ENCODE results near the gene RBPJL.

RBPJL gene

GRCh38 chr20:45306431-45306982, at the start of gene RBPJL:
Gene RBPJL (plus strand): TSS chr20:45306840. CDS start chr20:45306923, 83 bp downstream.
- no peaks in the 10 kb centered on the region for H3K9me3 ChIP-seq (ENCODE audit: control insufficient read depth in 2 of 2, low read length in 2 of 2)
- H3K4me3 ChIP-seq (ENCODE audit: low read length in 2 of 2) = peak within 1 kb of the TSS in 1 of 2 donors; percentile 22
- peaks cover 36 to 42% of the 10 kb centered on the region in 2 donors for H3K27me3 ChIP-seq (ENCODE audit: control insufficient read depth in 1 of 2, insufficient read depth in 2 of 2, low read length in 2 of 2)
- H3K27ac ChIP-seq (ENCODE audit: low read length) = no peak within 1 kb of the TSS
- no peaks in the 10 kb centered on the region for H3K36me3 ChIP-seq (ENCODE audit: control insufficient read depth in 2 of 2, insufficient read depth in 2 of 2, low read length in 2 of 2)
- H3K9ac ChIP-seq (ENCODE audit: low read length in 2 of 2) = no peak within 1 kb of the TSS
- peaks cover 3% of the 10 kb centered on the region for H3K4me1 ChIP-seq (ENCODE audit: control insufficient read depth, insufficient read depth, low read length)

DNA sequence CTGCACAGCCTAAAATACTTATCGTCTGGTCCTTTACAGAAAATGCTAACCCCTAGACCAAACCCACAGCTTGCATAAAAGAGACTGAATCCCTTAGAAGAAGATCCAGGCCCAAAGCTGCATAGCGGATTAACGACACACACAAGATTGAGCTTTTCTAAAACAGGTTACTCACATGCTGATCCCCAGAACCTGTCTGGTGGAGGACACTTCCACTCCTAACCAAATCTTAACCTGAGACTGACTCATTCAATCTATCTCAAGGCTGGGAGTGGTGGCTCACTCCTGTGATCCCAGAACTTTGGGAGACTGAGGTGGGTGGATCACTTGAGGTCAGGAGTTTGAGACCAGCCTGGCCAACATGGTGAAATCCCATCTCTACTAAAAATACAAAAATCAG, 49.5 kb upstream of the RBPJL start:
- Histone ChIP-seq H3K27ac (ENCODE audit: low read length) (no peak overlapping the region), H3K27me3 (ENCODE audit: control insufficient read depth in 1 of 2, insufficient read depth in 2 of 2, low read length in 2 of 2) (peaks cover 0 to 12% of the 10 kb centered on the region in 2 donors), H3K4me1 (ENCODE audit: control insufficient read depth, insufficient read depth, low read length) (peaks cover 5% of the 10 kb centered on the region)

GRCh38 chr20:45257711-45258110, 48.9 kb upstream of the RBPJL start:
- H3K27ac ChIP-seq (ENCODE audit: low read length) = no peak overlapping the region
- H3K9me3 ChIP-seq (ENCODE audit: control insufficient read depth in 2 of 2, low read length in 2 of 2) = no peaks in the 10 kb centered on the region
- H3K4me3 ChIP-seq (ENCODE audit: low read length in 2 of 2) = no peak overlapping the region
- H3K4me1 ChIP-seq (ENCODE audit: control insufficient read depth, insufficient read depth, low read length) = peaks cover 5% of the 10 kb centered on the region
- H3K9ac ChIP-seq (ENCODE audit: low read length in 2 of 2) = no peak overlapping the region
- H3K36me3 ChIP-seq (ENCODE audit: control insufficient read depth in 2 of 2, insufficient read depth in 2 of 2, low read length in 2 of 2) = no peaks in the 10 kb centered on the region
- peaks cover 0 to 9% of the 10 kb centered on the region in 2 donors for H3K27me3 ChIP-seq (ENCODE audit: control insufficient read depth in 1 of 2, insufficient read depth in 2 of 2, low read length in 2 of 2)

More for the DNA sequence above, 49.5 kb upstream of the RBPJL start:
- Histone ChIP-seq H3K9me3 (ENCODE audit: control insufficient read depth in 2 of 2, low read length in 2 of 2) (no peaks in the 10 kb centered on the region), H3K4me3 (ENCODE audit: low read length in 2 of 2) (no peak overlapping the region), H3K9ac (ENCODE audit: low read length in 2 of 2) (no peak overlapping the region), H3K36me3 (ENCODE audit: control insufficient read depth in 2 of 2, insufficient read depth in 2 of 2, low read length in 2 of 2) (no peaks in the 10 kb centered on the region)

DNA sequence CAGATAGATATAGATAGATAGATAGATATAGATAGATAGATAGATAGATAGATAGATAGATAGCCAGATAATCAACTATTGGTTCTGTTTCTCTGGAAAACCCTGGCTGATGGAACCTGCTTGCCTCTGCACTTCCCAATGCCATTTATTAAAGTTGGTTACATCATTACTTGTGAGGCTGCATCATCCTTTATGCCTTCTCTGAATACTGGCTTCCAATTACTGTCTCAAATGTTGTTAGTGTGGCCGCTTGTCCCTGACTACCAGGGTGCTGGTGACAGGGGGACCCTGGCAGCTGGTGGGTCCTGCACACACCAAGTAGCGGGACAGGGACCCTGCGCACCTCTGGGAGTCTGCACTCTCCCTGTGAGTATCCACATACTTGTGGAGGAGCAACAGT, 48.4 kb upstream of the RBPJL start:
- Histone ChIP-seq H3K4me3 (ENCODE audit: low read length in 2 of 2) (no peak overlapping the region), H3K4me1 (ENCODE audit: control insufficient read depth, insufficient read depth, low read length) (peaks cover 5% of the 10 kb centered on the region), H3K27ac (ENCODE audit: low read length) (no peak overlapping the region), H3K27me3 (ENCODE audit: control insufficient read depth in 1 of 2, insufficient read depth in 2 of 2, low read length in 2 of 2) (peaks cover 0 to 9% of the 10 kb centered on the region in 2 donors), H3K9ac (ENCODE audit: low read length in 2 of 2) (no peak overlapping the region), H3K9me3 (ENCODE audit: control insufficient read depth in 2 of 2, low read length in 2 of 2) (no peaks in the 10 kb centered on the region), H3K36me3 (ENCODE audit: control insufficient read depth in 2 of 2, insufficient read depth in 2 of 2, low read length in 2 of 2) (no peaks in the 10 kb centered on the region)

DNA sequence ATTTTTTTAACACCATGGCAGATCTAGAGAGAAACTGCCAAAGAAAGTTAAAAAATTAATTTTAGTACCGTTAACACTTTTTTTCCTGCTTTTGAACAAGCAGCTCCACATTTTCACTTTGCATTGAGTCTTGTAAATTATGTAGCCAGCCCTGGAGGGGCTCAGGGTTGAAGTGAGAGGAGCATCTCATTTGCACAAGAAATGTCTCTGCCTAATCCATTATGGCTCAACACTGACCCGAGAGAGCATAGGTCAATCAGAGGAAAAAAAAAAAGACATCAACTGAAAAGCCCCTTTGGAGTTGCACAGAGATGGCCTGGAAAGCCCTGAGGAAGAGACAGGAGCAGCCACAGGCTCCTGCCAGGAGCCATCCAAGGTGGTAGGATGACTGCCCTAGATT, 48.0 kb upstream of the RBPJL start:
- no peaks in the 10 kb centered on the region for H3K9me3 ChIP-seq (ENCODE audit: control insufficient read depth in 2 of 2, low read length in 2 of 2)

DNA sequence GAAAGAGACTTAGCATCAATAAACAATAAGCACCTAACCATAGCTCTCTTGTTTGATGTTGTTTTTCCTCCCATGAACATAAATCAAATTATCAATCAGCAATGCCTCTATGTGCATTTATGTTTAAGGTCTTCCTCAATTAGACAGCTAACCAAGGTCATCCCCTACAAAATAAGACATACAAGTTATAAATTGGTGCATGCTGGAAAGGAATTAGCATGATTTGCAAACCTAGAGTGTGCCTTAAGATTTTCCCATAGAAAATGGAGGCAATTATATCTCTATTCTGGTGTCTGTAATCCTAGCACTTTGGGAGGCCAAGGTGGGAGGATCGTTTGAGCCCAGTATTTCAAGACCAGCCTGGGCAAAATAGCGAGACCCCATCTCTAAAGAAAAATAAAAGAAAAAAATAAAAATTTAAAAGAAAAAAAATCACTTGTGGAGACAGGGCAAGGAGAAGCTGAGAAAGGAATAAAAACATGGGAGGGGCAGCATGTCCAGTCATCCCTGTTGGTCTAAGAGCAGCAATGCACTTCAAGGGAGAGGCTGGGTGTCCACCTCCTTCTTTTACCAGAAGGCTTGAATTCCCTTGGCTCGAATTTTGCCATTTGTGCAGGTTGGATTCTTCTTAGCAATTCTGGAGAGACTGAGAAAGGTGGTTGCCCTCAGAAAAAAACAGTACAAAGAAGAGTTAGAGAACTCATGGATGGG, 42.9 kb upstream of the RBPJL start:
- H3K9me3 ChIP-seq (ENCODE audit: control insufficient read depth in 2 of 2, low read length in 2 of 2) = no peaks in the 10 kb centered on the region
- no peaks in the 10 kb centered on the region for H3K36me3 ChIP-seq (ENCODE audit: control insufficient read depth in 2 of 2, insufficient read depth in 2 of 2, low read length in 2 of 2)
- H3K27me3 ChIP-seq (ENCODE audit: control insufficient read depth in 1 of 2, insufficient read depth in 2 of 2, low read length in 2 of 2) = peaks cover 0 to 6% of the 10 kb centered on the region in 2 donors
- no peak overlapping the region for H3K27ac ChIP-seq (ENCODE audit: low read length)
- H3K9ac ChIP-seq (ENCODE audit: low read length in 2 of 2) = no peak overlapping the region
- no peaks in the 10 kb centered on the region for H3K4me1 ChIP-seq (ENCODE audit: control insufficient read depth, insufficient read depth, low read length)
- H3K4me3 ChIP-seq (ENCODE audit: low read length in 2 of 2) = no peak overlapping the region

More for the DNA sequence above, 48.0 kb upstream of the RBPJL start:
- H3K9ac ChIP-seq (ENCODE audit: low read length in 2 of 2) = no peak overlapping the region
- no peak overlapping the region for H3K27ac ChIP-seq (ENCODE audit: low read length)
- H3K36me3 ChIP-seq (ENCODE audit: control insufficient read depth in 2 of 2, insufficient read depth in 2 of 2, low read length in 2 of 2) = no peaks in the 10 kb centered on the region
- no peak overlapping the region for H3K4me3 ChIP-seq (ENCODE audit: low read length in 2 of 2)
- H3K27me3 ChIP-seq (ENCODE audit: control insufficient read depth in 1 of 2, insufficient read depth in 2 of 2, low read length in 2 of 2) = peaks cover 0 to 5% of the 10 kb centered on the region in 2 donors
- H3K4me1 ChIP-seq (ENCODE audit: control insufficient read depth, insufficient read depth, low read length) = peaks cover 5% of the 10 kb centered on the region

- H3K27me3 ChIP-seq (ENCODE audit: control insufficient read depth in 1 of 2, insufficient read depth in 2 of 2, low read length in 2 of 2) = peaks cover 0 to 4% of the 10 kb centered on the region in 2 donors
- no peak overlapping the region for H3K9ac ChIP-seq (ENCODE audit: low read length in 2 of 2)
- no peak overlapping the region for H3K27ac ChIP-seq (ENCODE audit: low read length)
- H3K4me1 ChIP-seq (ENCODE audit: control insufficient read depth, insufficient read depth, low read length) = no peaks in the 10 kb centered on the region
- H3K36me3 ChIP-seq (ENCODE audit: control insufficient read depth in 2 of 2, insufficient read depth in 2 of 2, low read length in 2 of 2) = no peaks in the 10 kb centered on the region
- H3K9me3 ChIP-seq (ENCODE audit: control insufficient read depth in 2 of 2, low read length in 2 of 2) = no peaks in the 10 kb centered on the region
- no peak overlapping the region for H3K4me3 ChIP-seq (ENCODE audit: low read length in 2 of 2)
Observed at GRCh38 chr20:45266977-45267376, 39.7 kb upstream of the RBPJL start.

GRCh38 chr20:45268531-45268930, 38.1 kb upstream of the RBPJL start:
- no peak overlapping the region for H3K4me3 ChIP-seq (ENCODE audit: low read length in 2 of 2)
- H3K4me1 ChIP-seq (ENCODE audit: control insufficient read depth, insufficient read depth, low read length) = no peaks in the 10 kb centered on the region
- H3K27me3 ChIP-seq (ENCODE audit: control insufficient read depth in 1 of 2, insufficient read depth in 2 of 2, low read length in 2 of 2) = peaks cover 4 to 6% of the 10 kb centered on the region in 2 donors
- no peaks in the 10 kb centered on the region for H3K9me3 ChIP-seq (ENCODE audit: control insufficient read depth in 2 of 2, low read length in 2 of 2)
- no peaks in the 10 kb centered on the region for H3K36me3 ChIP-seq (ENCODE audit: control insufficient read depth in 2 of 2, insufficient read depth in 2 of 2, low read length in 2 of 2)
- no peak overlapping the region for H3K27ac ChIP-seq (ENCODE audit: low read length)
- H3K9ac ChIP-seq (ENCODE audit: low read length in 2 of 2) = no peak overlapping the region

- Histone ChIP-seq H3K36me3 (ENCODE audit: control insufficient read depth in 2 of 2, insufficient read depth in 2 of 2, low read length in 2 of 2) (no peaks in the 10 kb centered on the region), H3K27ac (ENCODE audit: low read length) (no peak overlapping the region), H3K27me3 (ENCODE audit: control insufficient read depth in 1 of 2, insufficient read depth in 2 of 2, low read length in 2 of 2) (peaks cover 4 to 6% of the 10 kb centered on the region in 2 donors), H3K4me1 (ENCODE audit: control insufficient read depth, insufficient read depth, low read length) (no peaks in the 10 kb centered on the region), H3K9ac (ENCODE audit: low read length in 2 of 2) (no peak overlapping the region), H3K4me3 (ENCODE audit: low read length in 2 of 2) (no peak overlapping the region), H3K9me3 (ENCODE audit: control insufficient read depth in 2 of 2, low read length in 2 of 2) (no peaks in the 10 kb centered on the region)
Observed at GRCh38 chr20:45269056-45269455, 37.6 kb upstream of the RBPJL start.

DNA sequence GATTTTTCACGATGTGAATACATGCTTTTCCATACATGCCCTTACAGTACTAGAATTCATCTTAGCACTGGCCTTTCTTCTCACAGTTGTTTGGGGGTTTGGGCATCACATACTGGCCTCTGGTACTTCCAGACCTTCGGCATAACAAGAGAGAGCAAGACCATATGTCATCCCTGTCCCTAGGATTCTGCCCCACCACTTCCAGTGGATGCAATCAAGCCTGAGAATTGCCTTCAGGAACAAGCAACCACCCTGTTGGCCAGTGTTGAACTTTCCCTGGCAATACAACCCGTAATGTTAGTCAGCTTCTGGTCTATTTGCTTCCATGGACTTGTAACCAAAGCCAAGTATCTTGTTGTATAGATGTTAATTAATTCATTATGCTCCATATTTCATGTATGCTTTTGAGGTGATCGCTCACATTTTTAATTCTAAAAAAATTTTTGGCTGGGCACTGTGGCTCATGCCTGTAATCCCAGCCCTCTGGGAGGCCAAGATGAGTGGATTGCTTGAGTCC, 36.8 kb upstream of the RBPJL start:
- no peak overlapping the region for H3K27ac ChIP-seq (ENCODE audit: low read length)
- no peaks in the 10 kb centered on the region for H3K9me3 ChIP-seq (ENCODE audit: control insufficient read depth in 2 of 2, low read length in 2 of 2)
- no peak overlapping the region for H3K4me3 ChIP-seq (ENCODE audit: low read length in 2 of 2)
- H3K27me3 ChIP-seq (ENCODE audit: control insufficient read depth in 1 of 2, insufficient read depth in 2 of 2, low read length in 2 of 2) = peaks cover 4 to 6% of the 10 kb centered on the region in 2 donors
- H3K36me3 ChIP-seq (ENCODE audit: control insufficient read depth in 2 of 2, insufficient read depth in 2 of 2, low read length in 2 of 2) = no peaks in the 10 kb centered on the region
- no peak overlapping the region for H3K9ac ChIP-seq (ENCODE audit: low read length in 2 of 2)
- no peaks in the 10 kb centered on the region for H3K4me1 ChIP-seq (ENCODE audit: control insufficient read depth, insufficient read depth, low read length)

GRCh38 chr20:45275338-45275737, 31.3 kb upstream of the RBPJL start:
- H3K27ac ChIP-seq (ENCODE audit: low read length) = no peak overlapping the region
- H3K4me3 ChIP-seq (ENCODE audit: low read length in 2 of 2) = no peak overlapping the region
- no peak overlapping the region for H3K9ac ChIP-seq (ENCODE audit: low read length in 2 of 2)
- H3K4me1 ChIP-seq (ENCODE audit: control insufficient read depth, insufficient read depth, low read length) = no peaks in the 10 kb centered on the region
- no peaks in the 10 kb centered on the region for H3K9me3 ChIP-seq (ENCODE audit: control insufficient read depth in 2 of 2, low read length in 2 of 2)
- H3K27me3 ChIP-seq (ENCODE audit: control insufficient read depth in 1 of 2, insufficient read depth in 2 of 2, low read length in 2 of 2) = peaks cover 3 to 4% of the 10 kb centered on the region in 2 donors
- no peaks in the 10 kb centered on the region for H3K36me3 ChIP-seq (ENCODE audit: control insufficient read depth in 2 of 2, insufficient read depth in 2 of 2, low read length in 2 of 2)

Measured in stomach smooth muscle (tissue), 2 donors.